Activated naive CD4-positive, alpha-beta T cell treated with anti-CD3 and anti-CD28 coated beads, Interleukin-2, amount 50 U/mL, for 72 hours (primary cell): ENCODE data around the gene CLEC3B. TPM values are rescaled to one million over a fixed set of nuclear protein-coding genes. Genes with fewer than 3 reads are reported as not detected.

Experiments
- ATAC-seq, 2 donors: fragments of 150-1000 bp; cut with Tn5 transposase; 2 replicates each; pipeline ENCODE4 v1.10.0; 2021; ENCODE audit warnings: mild to moderate bottlenecking in 2 of 2, moderate library complexity in 2 of 2
- DNase-seq, 2 donors: peaks; one replicate each; pipeline ENCODE4 v3.0.0; 2021 to 2022; ENCODE audit warnings: low spot score in 2 of 2
- H3K27ac Mint-ChIP-seq, 2 donors: one replicate each; pipeline ENCODE4 v1.8.0; 2022; ENCODE audit warnings: mild to moderate bottlenecking in 2 of 2, mixed read lengths in 2 of 2
- H3K36me3 Mint-ChIP-seq, 2 donors: one replicate each; pipeline ENCODE4 v1.8.0; 2022; ENCODE audit warnings: mixed read lengths in 2 of 2
- H3K9me3 Mint-ChIP-seq, 2 donors: one replicate each; pipeline ENCODE4 v1.8.0; 2022; ENCODE audit warnings: mixed read lengths in 2 of 2
- total RNA-seq, 2 donors: library from RNA; stranded (reverse); gene quantifications; one replicate each; pipeline ENCODE4 v1.2.3, GENCODE V29; 2022

The CLEC3B gene
- total RNA-seq, 2 donors from 2014 or later: not detected

- Mint-ChIP-seq H3K27ac (peak overlapping the region in 1 of 2 donors; percentile 9), H3K36me3 (peaks cover 6 to 8% of the 10 kb centered on the region in 2 donors), H3K9me3 (no peaks in the 10 kb centered on the region)
- ATAC-seq: no peak
- no peak for DNase-seq
Measured at GRCh38 chr3:45021524-45022297, 4.4 kb upstream of the CLEC3B start.

GRCh38 chr3:45023675-45024074, 2.4 kb upstream of the CLEC3B start:
- DNase-seq (no peak), ATAC-seq (no peak)
- Mint-ChIP-seq H3K27ac (no peak overlapping the region), H3K36me3 (peaks cover under 1% of the 10 kb centered on the region in 2 donors), H3K9me3 (no peaks in the 10 kb centered on the region)

GRCh38 chr3:45024542-45025255, 1.4 kb upstream of the CLEC3B start:
- ATAC-seq (no peak), DNase-seq (no peak)
- Mint-ChIP-seq H3K9me3 (no peaks in the 10 kb centered on the region), H3K36me3 (no peaks in the 10 kb centered on the region), H3K27ac (no peak overlapping the region)

- no peaks in the 10 kb centered on the region for H3K36me3 Mint-ChIP-seq
Measured at GRCh38 chr3:45026957-45027356, 854 bp downstream of the CLEC3B start.

GRCh38 chr3:45027441-45027840, 1.3 kb downstream of the CLEC3B start:
- Mint-ChIP-seq H3K27ac (no peak overlapping the region), H3K9me3 (no peaks in the 10 kb centered on the region), H3K36me3 (no peaks in the 10 kb centered on the region)
- DNase-seq: no peak
- ATAC-seq: no peak

More at GRCh38 chr3:45026957-45027356, 854 bp downstream of the CLEC3B start:
- DNase-seq (no peak), ATAC-seq (no peak)
- Mint-ChIP-seq H3K9me3 (no peaks in the 10 kb centered on the region), H3K27ac (no peak overlapping the region)

- no peak for ATAC-seq
- H3K9me3 Mint-ChIP-seq: no peaks in the 10 kb centered on the region
- H3K27ac Mint-ChIP-seq: no peak overlapping the region
- no peak for DNase-seq
- no peaks in the 10 kb centered on the region for H3K36me3 Mint-ChIP-seq
Measured at GRCh38 chr3:45029216-45029615, 3.1 kb downstream of the CLEC3B start.

GRCh38 chr3:45029661-45030060, 3.6 kb downstream of the CLEC3B start:
- DNase-seq (no peak), ATAC-seq (no peak)
- Mint-ChIP-seq H3K27ac (no peak overlapping the region), H3K36me3 (no peaks in the 10 kb centered on the region), H3K9me3 (no peaks in the 10 kb centered on the region)

GRCh38 chr3:45031531-45031930, 5.4 kb downstream of the CLEC3B start:
- no peak overlapping the region for H3K27ac Mint-ChIP-seq
- no peaks in the 10 kb centered on the region for H3K36me3 Mint-ChIP-seq
- H3K9me3 Mint-ChIP-seq: no peaks in the 10 kb centered on the region
- ATAC-seq (no peak), DNase-seq (no peak)

- no peak for ATAC-seq
- Mint-ChIP-seq H3K9me3 (no peaks in the 10 kb centered on the region), H3K27ac (no peak overlapping the region), H3K36me3 (no peaks in the 10 kb centered on the region)
- no peak for DNase-seq
Measured at GRCh38 chr3:45032113-45032512, 6.0 kb downstream of the CLEC3B start.

GRCh38 chr3:45033791-45034190, 7.7 kb downstream of the CLEC3B start:
- Mint-ChIP-seq H3K36me3 (no peaks in the 10 kb centered on the region), H3K27ac (no peak overlapping the region), H3K9me3 (no peaks in the 10 kb centered on the region)
- DNase-seq (no peak), ATAC-seq (no peak)

- Mint-ChIP-seq H3K36me3 (no peaks in the 10 kb centered on the region), H3K9me3 (no peaks in the 10 kb centered on the region), H3K27ac (no peak overlapping the region)
- peak in 1 of 2 donors; percentile 54 for ATAC-seq
- DNase-seq: no peak
Measured at GRCh38 chr3:45034612-45035252, 8.6 kb downstream of the CLEC3B start.

GRCh38 chr3:45035441-45036301, 9.6 kb downstream of the CLEC3B start:
- no peak overlapping the region for H3K27ac Mint-ChIP-seq
- ATAC-seq: no peak
- H3K36me3 Mint-ChIP-seq: no peaks in the 10 kb centered on the region
- no peaks in the 10 kb centered on the region for H3K9me3 Mint-ChIP-seq
- DNase-seq: peak in 1 of 2 donors; percentile 19

GRCh38 chr3:45037720-45038455, 11.8 kb downstream of the CLEC3B start:
- no peaks in the 10 kb centered on the region for H3K9me3 Mint-ChIP-seq
- ATAC-seq (peak; percentile 82 to 88), DNase-seq (peak; percentile 87 to 88)
- no peaks in the 10 kb centered on the region for H3K36me3 Mint-ChIP-seq
- no peak overlapping the region for H3K27ac Mint-ChIP-seq

- peak; percentile 32 to 44 for ATAC-seq
Measured at GRCh38 chr3:45041666-45042065, 15.6 kb downstream of the CLEC3B start.

GRCh38 chr3:45042162-45042561, 16.1 kb downstream of the CLEC3B start:
- H3K36me3 Mint-ChIP-seq: no peaks in the 10 kb centered on the region
- H3K27ac Mint-ChIP-seq: no peak overlapping the region
- DNase-seq (no peak), ATAC-seq (no peak)
- no peaks in the 10 kb centered on the region for H3K9me3 Mint-ChIP-seq

More at GRCh38 chr3:45041666-45042065, 15.6 kb downstream of the CLEC3B start:
- no peak for DNase-seq
- Mint-ChIP-seq H3K27ac (no peak overlapping the region), H3K9me3 (no peaks in the 10 kb centered on the region), H3K36me3 (no peaks in the 10 kb centered on the region)

- DNase-seq (no peak), ATAC-seq (no peak)
- no peak overlapping the region for H3K27ac Mint-ChIP-seq
- H3K9me3 Mint-ChIP-seq: no peaks in the 10 kb centered on the region
- H3K36me3 Mint-ChIP-seq: no peaks in the 10 kb centered on the region
Measured at GRCh38 chr3:45043728-45044299, 17.7 kb downstream of the CLEC3B start.
